ENCODE measurements around the gene SEMA3G.

DNA sequence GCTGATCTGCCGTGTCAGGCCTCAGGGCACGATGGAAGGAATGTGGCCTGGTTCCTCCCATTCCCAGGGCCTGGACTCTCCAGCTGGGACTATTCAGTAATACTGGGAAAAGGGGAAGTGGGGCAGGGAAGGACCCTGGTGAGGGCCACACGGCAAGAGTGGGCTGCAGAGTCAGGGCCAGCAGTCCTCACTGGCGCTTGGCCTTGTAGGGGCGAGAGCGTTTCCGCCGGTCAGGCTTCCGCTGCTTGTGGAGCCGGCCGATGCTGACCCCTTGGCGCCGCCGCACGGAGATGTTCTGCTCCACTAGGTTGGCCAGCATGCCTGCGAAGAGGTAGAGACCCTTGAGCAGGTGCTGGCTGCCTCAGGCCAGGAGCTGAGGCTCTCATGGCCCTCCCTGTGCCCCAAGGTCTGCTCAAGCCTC, 42.8 kb downstream of the SEMA3G start:
- TF ChIP-seq, protein P1, sequence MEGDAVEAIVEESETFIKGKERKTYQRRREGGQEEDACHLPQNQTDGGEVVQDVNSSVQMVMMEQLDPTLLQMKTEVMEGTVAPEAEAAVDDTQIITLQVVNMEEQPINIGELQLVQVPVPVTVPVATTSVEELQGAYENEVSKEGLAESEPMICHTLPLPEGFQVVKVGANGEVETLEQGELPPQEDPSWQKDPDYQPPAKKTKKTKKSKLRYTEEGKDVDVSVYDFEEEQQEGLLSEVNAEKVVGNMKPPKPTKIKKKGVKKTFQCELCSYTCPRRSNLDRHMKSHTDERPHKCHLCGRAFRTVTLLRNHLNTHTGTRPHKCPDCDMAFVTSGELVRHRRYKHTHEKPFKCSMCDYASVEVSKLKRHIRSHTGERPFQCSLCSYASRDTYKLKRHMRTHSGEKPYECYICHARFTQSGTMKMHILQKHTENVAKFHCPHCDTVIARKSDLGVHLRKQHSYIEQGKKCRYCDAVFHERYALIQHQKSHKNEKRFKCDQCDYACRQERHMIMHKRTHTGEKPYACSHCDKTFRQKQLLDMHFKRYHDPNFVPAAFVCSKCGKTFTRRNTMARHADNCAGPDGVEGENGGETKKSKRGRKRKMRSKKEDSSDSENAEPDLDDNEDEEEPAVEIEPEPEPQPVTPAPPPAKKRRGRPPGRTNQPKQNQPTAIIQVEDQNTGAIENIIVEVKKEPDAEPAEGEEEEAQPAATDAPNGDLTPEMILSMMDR (IDR thresholded peaks at IDR 0.05): no peak
- no peak for TF ChIP-seq POLR2A (IDR thresholded peaks at IDR 0.05)

All from thyroid gland (tissue), 4 donors.